Stimulated activated naive CD8-positive, alpha-beta T cell treated with anti-CD3 and anti-CD28 coated beads, Interleukin-15, Interleukin-2, amounts not matched to agents 100 ng/mL and 50 ng/mL, for 24 hours (primary cell): Measurements from ENCODE around the gene LRRK2.
"Not testable (repeated sequence)": the region's sequence is repeated elsewhere in the genome, so short reads cannot be mapped to it uniquely, and the experiment has no call there.

ENCODE experiments used
- H3K27ac Mint-ChIP-seq: one replicate; pipeline ENCODE4 v1.8.0; 2021; ENCODE audit warnings: mild to moderate bottlenecking, mixed read lengths
- H3K27me3 Mint-ChIP-seq: one replicate; pipeline ENCODE4 v1.8.0; 2021; ENCODE audit warnings: mixed read lengths
- H3K36me3 Mint-ChIP-seq: one replicate; pipeline ENCODE4 v1.8.0; 2021; ENCODE audit warnings: low read depth, mixed read lengths
- H3K4me1 Mint-ChIP-seq: one replicate; pipeline ENCODE4 v1.8.0; 2021; ENCODE audit warnings: low read depth, mixed read lengths
- H3K4me3 Mint-ChIP-seq: one replicate; pipeline ENCODE4 v1.8.0; 2021; ENCODE audit warnings: mild to moderate bottlenecking, mixed read lengths
- H3K9me3 Mint-ChIP-seq: one replicate; pipeline ENCODE4 v1.8.0; 2021; ENCODE audit warnings: mixed read lengths

Gene LRRK2

DNA sequence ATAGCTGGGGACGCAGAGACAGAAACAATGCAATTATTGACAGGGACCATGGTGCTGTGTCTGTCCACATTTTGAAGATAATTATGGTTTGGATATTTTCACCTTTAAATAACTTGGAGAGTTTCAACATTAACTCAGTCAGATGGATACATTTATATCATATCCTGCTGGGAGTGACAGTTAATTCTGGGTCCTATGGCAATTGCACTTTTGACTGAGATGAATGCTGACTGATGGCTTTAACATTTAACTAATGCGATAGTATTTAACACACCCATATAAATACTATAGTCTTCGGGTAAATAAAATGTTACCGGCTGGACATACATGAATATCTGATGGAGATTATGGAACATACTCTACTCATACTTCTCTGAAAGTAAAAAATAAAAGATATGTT, 118.3 kb downstream of the LRRK2 start:
- Mint-ChIP-seq H3K4me1 (no peaks in the 10 kb centered on the region), H3K36me3 (no peaks in the 10 kb centered on the region), H3K9me3 (no peaks in the 10 kb centered on the region), H3K27ac (no peak overlapping the region), H3K4me3 (no peak overlapping the region), H3K27me3 (no peaks in the 10 kb centered on the region)

- H3K4me1 Mint-ChIP-seq: no peaks in the 10 kb centered on the region
Measured at GRCh38 chr12:40344312-40344711, 119.5 kb downstream of the LRRK2 start.

GRCh38 chr12:40351976-40352375, 127.2 kb downstream of the LRRK2 start:
- no peaks in the 10 kb centered on the region for H3K36me3 Mint-ChIP-seq
- H3K4me3 Mint-ChIP-seq: no peak overlapping the region
- H3K27ac Mint-ChIP-seq: no peak overlapping the region
- peaks cover 4% of the 10 kb centered on the region for H3K9me3 Mint-ChIP-seq
- no peaks in the 10 kb centered on the region for H3K4me1 Mint-ChIP-seq
- H3K27me3 Mint-ChIP-seq: no peaks in the 10 kb centered on the region

More at GRCh38 chr12:40344312-40344711, 119.5 kb downstream of the LRRK2 start:
- Mint-ChIP-seq H3K4me3 (no peak overlapping the region), H3K9me3 (no peaks in the 10 kb centered on the region), H3K36me3 (no peaks in the 10 kb centered on the region), H3K27me3 (no peaks in the 10 kb centered on the region), H3K27ac (no peak overlapping the region)

GRCh38 chr12:40375076-40375475, 150.3 kb downstream of the LRRK2 start:
- Mint-ChIP-seq H3K27me3 (no peaks in the 10 kb centered on the region), H3K36me3 (no peaks in the 10 kb centered on the region), H3K4me3 (no peak overlapping the region), H3K4me1 (no peaks in the 10 kb centered on the region), H3K9me3 (no peaks in the 10 kb centered on the region), H3K27ac (no peak overlapping the region)

DNA sequence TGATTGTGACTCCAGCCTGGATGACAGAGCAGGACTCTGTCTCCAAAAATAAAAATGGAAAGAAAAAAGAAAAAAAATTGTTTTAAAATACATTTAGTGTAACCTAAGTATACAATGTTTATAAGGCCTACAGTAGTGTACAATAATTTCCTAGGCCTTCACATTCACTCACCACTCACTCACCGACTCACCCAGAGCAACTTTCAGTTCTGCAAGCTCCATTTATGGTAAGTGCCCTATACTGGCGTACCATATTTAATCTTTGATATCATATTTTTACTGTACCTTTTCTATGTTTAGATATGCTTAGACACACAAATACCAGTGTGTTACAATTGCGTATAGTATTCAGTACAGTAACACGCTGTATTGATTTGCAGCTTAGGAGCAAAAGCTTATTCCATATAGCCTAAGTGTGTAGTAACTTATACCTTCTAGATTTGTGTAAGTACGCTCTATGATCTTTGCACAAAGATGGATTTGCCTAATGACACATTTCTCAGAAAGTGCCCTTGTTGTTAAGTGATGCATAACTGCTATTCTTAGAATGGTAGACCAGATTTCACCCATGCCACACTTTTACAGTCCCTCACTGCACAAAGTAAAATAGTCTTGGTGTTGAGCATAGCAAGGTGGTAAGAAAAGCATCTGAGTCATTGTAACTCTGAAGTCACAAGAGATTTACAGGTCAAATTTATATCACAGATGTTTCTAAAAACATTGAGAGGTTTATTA, 151.9 kb downstream of the LRRK2 start:
- H3K9me3 Mint-ChIP-seq: no peaks in the 10 kb centered on the region
- no peaks in the 10 kb centered on the region for H3K27me3 Mint-ChIP-seq
- no peak overlapping the region for H3K27ac Mint-ChIP-seq
- no peaks in the 10 kb centered on the region for H3K36me3 Mint-ChIP-seq
- no peak overlapping the region for H3K4me3 Mint-ChIP-seq
- H3K4me1 Mint-ChIP-seq: no peaks in the 10 kb centered on the region

GRCh38 chr12:40378691-40379090, 153.9 kb downstream of the LRRK2 start:
- no peak overlapping the region for H3K4me3 Mint-ChIP-seq
- H3K9me3 Mint-ChIP-seq: no peaks in the 10 kb centered on the region
- H3K36me3 Mint-ChIP-seq: no peaks in the 10 kb centered on the region

DNA sequence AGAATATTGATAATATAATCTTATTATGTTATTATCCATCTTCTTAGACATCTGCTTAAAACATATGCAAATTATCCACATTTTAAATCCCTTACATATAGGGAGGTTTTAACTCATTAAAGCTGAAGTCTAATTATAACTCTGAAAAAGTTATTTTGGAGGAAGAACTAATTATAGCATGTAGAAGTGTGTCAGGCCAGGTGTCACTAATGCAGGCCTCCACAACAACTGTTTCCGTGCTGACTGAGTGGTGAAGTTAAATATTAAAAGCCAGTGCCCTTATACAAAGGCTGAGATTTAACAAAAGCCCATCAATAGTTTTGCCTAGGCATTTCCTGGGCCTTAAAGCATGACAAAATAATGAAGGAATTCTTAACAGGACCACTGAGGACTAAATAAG, 157.4 kb downstream of the LRRK2 start:
- no peak overlapping the region for H3K27ac Mint-ChIP-seq
- H3K9me3 Mint-ChIP-seq: no peaks in the 10 kb centered on the region
- H3K4me1 Mint-ChIP-seq: no peaks in the 10 kb centered on the region
- no peaks in the 10 kb centered on the region for H3K27me3 Mint-ChIP-seq
- no peak overlapping the region for H3K4me3 Mint-ChIP-seq
- H3K36me3 Mint-ChIP-seq: no peaks in the 10 kb centered on the region

More at GRCh38 chr12:40378691-40379090, 153.9 kb downstream of the LRRK2 start:
- Mint-ChIP-seq H3K27me3 (no peaks in the 10 kb centered on the region), H3K4me1 (no peaks in the 10 kb centered on the region), H3K27ac (no peak overlapping the region)

- H3K4me1 Mint-ChIP-seq, H3K27me3 Mint-ChIP-seq, H3K4me3 Mint-ChIP-seq, H3K27ac Mint-ChIP-seq, H3K36me3 Mint-ChIP-seq, H3K9me3 Mint-ChIP-seq: not testable (repeated sequence)
Measured at GRCh38 chr12:40387279-40387678, 162.5 kb downstream of the LRRK2 start.

DNA sequence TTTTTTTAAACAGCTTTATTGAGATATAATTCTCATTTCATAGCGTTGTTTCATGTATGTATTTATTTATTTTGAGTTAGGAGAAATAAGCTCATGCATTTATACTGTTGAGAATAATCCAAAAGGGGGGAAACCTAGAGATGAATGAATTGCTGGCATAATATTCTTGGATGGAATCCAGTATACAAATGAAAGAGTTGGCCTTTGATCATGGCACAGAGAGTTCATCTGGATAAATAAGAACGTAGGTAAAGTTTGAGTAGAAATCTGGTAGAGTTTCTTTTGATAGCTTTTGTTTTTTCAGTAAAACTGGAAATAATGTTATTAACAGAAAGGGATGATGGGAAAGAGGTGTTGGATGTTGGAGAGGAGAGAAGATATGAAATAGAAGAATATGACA, 166.2 kb downstream of the LRRK2 start:
- Mint-ChIP-seq H3K27ac (no peak overlapping the region), H3K9me3 (no peaks in the 10 kb centered on the region), H3K27me3 (no peaks in the 10 kb centered on the region), H3K36me3 (no peaks in the 10 kb centered on the region), H3K4me3 (no peak overlapping the region), H3K4me1 (no peaks in the 10 kb centered on the region)

- Mint-ChIP-seq H3K4me1 (no peaks in the 10 kb centered on the region), H3K27ac (no peak overlapping the region), H3K9me3 (no peaks in the 10 kb centered on the region), H3K4me3 (no peak overlapping the region), H3K27me3 (no peaks in the 10 kb centered on the region), H3K36me3 (no peaks in the 10 kb centered on the region)
Measured at GRCh38 chr12:40393026-40393425, 168.2 kb downstream of the LRRK2 start.

DNA sequence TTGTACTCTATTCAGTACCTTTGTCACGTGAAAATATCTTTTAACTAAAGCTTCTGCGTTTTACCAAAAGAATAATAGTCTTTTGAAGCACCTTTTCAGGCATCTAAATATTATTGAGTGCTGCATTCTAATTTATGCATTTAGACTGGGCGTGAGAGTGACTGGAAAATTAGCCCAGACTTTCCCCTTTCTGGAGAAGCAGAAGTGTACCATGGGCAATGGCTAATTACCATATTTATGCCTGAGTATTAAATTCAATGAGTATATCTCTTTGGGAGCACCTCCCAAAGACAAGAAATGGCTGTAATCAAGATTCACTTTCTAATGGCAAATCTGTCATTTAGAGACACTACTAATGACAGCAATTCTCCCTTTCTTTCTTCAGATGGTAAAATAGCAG, 174.9 kb downstream of the LRRK2 start:
- Mint-ChIP-seq H3K9me3 (peaks cover 6% of the 10 kb centered on the region), H3K27me3 (no peaks in the 10 kb centered on the region), H3K27ac (no peak overlapping the region), H3K4me1 (no peaks in the 10 kb centered on the region), H3K36me3 (no peaks in the 10 kb centered on the region), H3K4me3 (no peak overlapping the region)

- Mint-ChIP-seq H3K4me3 (no peak overlapping the region), H3K9me3 (peaks cover 2% of the 10 kb centered on the region), H3K27me3 (peaks cover 4% of the 10 kb centered on the region), H3K27ac (no peak overlapping the region), H3K4me1 (no peaks in the 10 kb centered on the region), H3K36me3 (no peaks in the 10 kb centered on the region)
Measured at GRCh38 chr12:40405419-40405818, 180.6 kb downstream of the LRRK2 start.
